Neural cell (in vitro differentiated cells): ENCODE results near the gene ME3. TPM values are rescaled to one million over a fixed set of nuclear protein-coding genes. Genes with fewer than 3 reads are reported as not detected.

Experiments
- H2AFZ ChIP-seq: fragments of 200-600, 300-800 bp; sonication (generic), shearing (Covaris generic); 2 replicates; pipeline ENCODE4 v1.6.0; 2014; ENCODE audit warnings: low read depth, mild to moderate bottlenecking, antibody characterized with exemption, low read length, moderate library complexity
- H3F3A ChIP-seq: fragments of 200-600 bp; shearing (Covaris generic); 2 replicates; pipeline ENCODE4 v1.6.1; 2016; ENCODE audit warnings: mild to moderate bottlenecking, moderate library complexity, mixed read lengths, antibody characterized with exemption, low read length; ENCODE audit not compliant: insufficient read depth, poor library complexity, severe bottlenecking
- H3K27ac ChIP-seq: fragments of 200-600, 300-800 bp; sonication (generic), shearing (Covaris generic); 2 replicates; pipeline ENCODE4 v1.5.1; 2014; ENCODE audit warnings: mild to moderate bottlenecking, low read length, moderate library complexity
- H3K27me3 ChIP-seq: fragments of 300-800, 200-600 bp; sonication (generic), shearing (Covaris generic); 2 replicates; pipeline ENCODE4 v1.6.0; 2014; ENCODE audit warnings: mild to moderate bottlenecking, low read depth, low read length, moderate library complexity; ENCODE audit not compliant: insufficient read depth
- H3K36me3 ChIP-seq: fragments of 300-800, 200-600 bp; sonication (generic), shearing (Covaris generic); 2 replicates; pipeline ENCODE4 v1.5.1; 2014; ENCODE audit warnings: mild to moderate bottlenecking, antibody characterized with exemption, low read length, moderate library complexity; ENCODE audit not compliant: insufficient read depth
- H3K4me2 ChIP-seq: fragments of 300-800, 200-600 bp; sonication (generic), shearing (Covaris generic); 2 replicates; pipeline ENCODE4 v1.6.0; 2014; ENCODE audit warnings: mild to moderate bottlenecking, low read length
- H3K4me3 ChIP-seq: fragments of 300-800, 200-600 bp; sonication (generic), shearing (Covaris generic); 2 replicates; pipeline ENCODE4 v1.5.1; 2014; ENCODE audit warnings: mild to moderate bottlenecking, low read length, moderate library complexity
- H3K79me2 ChIP-seq: fragments of 200-600 bp; shearing (Covaris generic); replicated peaks from 2 replicates; pipeline ENCODE4 v1.6.0; 2014; ENCODE audit warnings: mild to moderate bottlenecking, low read length, moderate library complexity; ENCODE audit not compliant: insufficient read depth
- H3K9ac ChIP-seq: fragments of 300-800, 200-600 bp; sonication (generic), shearing (Covaris generic); 2 replicates; pipeline ENCODE4 v1.6.1; 2016; ENCODE audit warnings: mild to moderate bottlenecking, low read length, mixed read lengths
- H3K9me2 ChIP-seq: fragments of 200-600 bp; shearing (Covaris generic); 2 replicates; pipeline ENCODE4 v1.6.1; 2016; ENCODE audit warnings: mild to moderate bottlenecking, low read length, mixed read lengths; ENCODE audit not compliant: insufficient read depth
- H3K9me3 ChIP-seq: fragments of 200-600, 300-800 bp; sonication (generic), shearing (Covaris generic); 2 replicates; pipeline ENCODE4 v1.6.1; 2016; ENCODE audit warnings: mild to moderate bottlenecking, mixed run types, low read length, moderate library complexity, mixed read lengths
- H4K20me1 ChIP-seq: fragments of 200-600 bp; shearing (Covaris generic); 2 replicates; pipeline ENCODE4 v1.6.1; 2016; ENCODE audit warnings: mild to moderate bottlenecking, mixed run types; ENCODE audit not compliant: insufficient read depth
- EP300 ChIP-seq: fragments of 450-650 bp; conservative IDR thresholded peaks from 2 replicates; pipeline ENCODE4 v1.6.1; 2014; ENCODE audit warnings: antibody characterized with exemption, mild to moderate bottlenecking, moderate library complexity; ENCODE audit not compliant: poor library complexity, severe bottlenecking
- EZH2 ChIP-seq: fragments of 200-600, 300-800 bp; shearing (Covaris generic), sonication (generic); IDR thresholded peaks from 2 replicates; pipeline ENCODE4 v1.6.1; 2014; ENCODE audit warnings: antibody characterized with exemption, low read length, borderline replicate concordance, mild to moderate bottlenecking; ENCODE audit not compliant: insufficient read depth, poor library complexity, severe bottlenecking
- MXI1 ChIP-seq: fragments of 450-650 bp; conservative IDR thresholded peaks from 2 replicates; pipeline ENCODE4 v1.6.1; 2014; ENCODE audit warnings: antibody characterized with exemption, mild to moderate bottlenecking; ENCODE audit not compliant: poor library complexity, severe bottlenecking
- POLR2AphosphoS5 ChIP-seq: IDR thresholded peaks from 2 replicates; pipeline ENCODE4 v1.6.1; 2012
- RAD21 ChIP-seq: fragments of 450-650 bp; conservative IDR thresholded peaks from 2 replicates; pipeline ENCODE4 v1.6.1; 2014; ENCODE audit warnings: antibody characterized with exemption, mild to moderate bottlenecking, moderate library complexity
- SMC3 ChIP-seq: fragments of 450-650 bp; conservative IDR thresholded peaks from 2 replicates; pipeline ENCODE4 v1.6.1; 2014; ENCODE audit warnings: antibody characterized with exemption, mild to moderate bottlenecking, moderate library complexity; ENCODE audit not compliant: poor library complexity
- TAF1 ChIP-seq: IDR thresholded peaks from 2 replicates; pipeline ENCODE4 v1.6.1; 2012; ENCODE audit warnings: low read depth
- polyA plus RNA-seq: library from polyadenylated mRNA; depleted of rRNA; stranded (reverse); fragments of >200 nt; gene quantifications from 2 replicates; pipeline ENCODE4 v1.2.3, GENCODE V29; 2014
- TF ChIP-seq, protein P1 (sequence below): IDR thresholded peaks from 2 replicates; pipeline ENCODE4 v1.6.1; 2012; ENCODE audit warnings: borderline replicate concordance
- TF ChIP-seq, protein P2 (sequence below): fragments of 450-650 bp; IDR thresholded peaks from 2 replicates; pipeline ENCODE4 v1.5.1; 2014; ENCODE audit warnings: antibody characterized with exemption, mild to moderate bottlenecking, moderate library complexity; ENCODE audit not compliant: poor library complexity, severe bottlenecking

ME3 gene
- polyA plus RNA-seq, 1 donor from 2014 or later, result 2.1 TPM

DNA sequence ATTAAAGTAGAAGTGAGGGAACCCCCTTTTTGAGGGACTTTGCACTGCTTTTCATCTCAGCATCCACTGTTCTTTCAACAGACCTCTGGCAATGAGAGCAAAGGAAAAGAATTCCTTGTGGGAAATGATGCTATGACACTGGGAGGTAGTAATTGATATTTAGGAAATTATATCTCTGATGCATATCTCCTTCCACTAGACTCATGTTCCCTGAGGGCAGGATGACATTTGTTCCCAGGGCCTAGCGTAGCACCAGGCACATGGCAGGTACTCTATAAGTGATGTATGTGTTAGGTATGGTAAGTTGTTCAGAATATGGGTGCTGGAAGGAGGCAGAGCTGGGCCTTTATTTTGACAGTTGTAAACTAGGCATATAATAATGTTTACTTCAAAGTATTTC lies 154.9 kb downstream of the ME3 start:
- no peak for TF ChIP-seq RAD21
- TF ChIP-seq, protein P1, sequence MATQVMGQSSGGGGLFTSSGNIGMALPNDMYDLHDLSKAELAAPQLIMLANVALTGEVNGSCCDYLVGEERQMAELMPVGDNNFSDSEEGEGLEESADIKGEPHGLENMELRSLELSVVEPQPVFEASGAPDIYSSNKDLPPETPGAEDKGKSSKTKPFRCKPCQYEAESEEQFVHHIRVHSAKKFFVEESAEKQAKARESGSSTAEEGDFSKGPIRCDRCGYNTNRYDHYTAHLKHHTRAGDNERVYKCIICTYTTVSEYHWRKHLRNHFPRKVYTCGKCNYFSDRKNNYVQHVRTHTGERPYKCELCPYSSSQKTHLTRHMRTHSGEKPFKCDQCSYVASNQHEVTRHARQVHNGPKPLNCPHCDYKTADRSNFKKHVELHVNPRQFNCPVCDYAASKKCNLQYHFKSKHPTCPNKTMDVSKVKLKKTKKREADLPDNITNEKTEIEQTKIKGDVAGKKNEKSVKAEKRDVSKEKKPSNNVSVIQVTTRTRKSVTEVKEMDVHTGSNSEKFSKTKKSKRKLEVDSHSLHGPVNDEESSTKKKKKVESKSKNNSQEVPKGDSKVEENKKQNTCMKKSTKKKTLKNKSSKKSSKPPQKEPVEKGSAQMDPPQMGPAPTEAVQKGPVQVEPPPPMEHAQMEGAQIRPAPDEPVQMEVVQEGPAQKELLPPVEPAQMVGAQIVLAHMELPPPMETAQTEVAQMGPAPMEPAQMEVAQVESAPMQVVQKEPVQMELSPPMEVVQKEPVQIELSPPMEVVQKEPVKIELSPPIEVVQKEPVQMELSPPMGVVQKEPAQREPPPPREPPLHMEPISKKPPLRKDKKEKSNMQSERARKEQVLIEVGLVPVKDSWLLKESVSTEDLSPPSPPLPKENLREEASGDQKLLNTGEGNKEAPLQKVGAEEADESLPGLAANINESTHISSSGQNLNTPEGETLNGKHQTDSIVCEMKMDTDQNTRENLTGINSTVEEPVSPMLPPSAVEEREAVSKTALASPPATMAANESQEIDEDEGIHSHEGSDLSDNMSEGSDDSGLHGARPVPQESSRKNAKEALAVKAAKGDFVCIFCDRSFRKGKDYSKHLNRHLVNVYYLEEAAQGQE, result no peak
- TF ChIP-seq SMC3, result no peak
- TF ChIP-seq, protein P2, sequence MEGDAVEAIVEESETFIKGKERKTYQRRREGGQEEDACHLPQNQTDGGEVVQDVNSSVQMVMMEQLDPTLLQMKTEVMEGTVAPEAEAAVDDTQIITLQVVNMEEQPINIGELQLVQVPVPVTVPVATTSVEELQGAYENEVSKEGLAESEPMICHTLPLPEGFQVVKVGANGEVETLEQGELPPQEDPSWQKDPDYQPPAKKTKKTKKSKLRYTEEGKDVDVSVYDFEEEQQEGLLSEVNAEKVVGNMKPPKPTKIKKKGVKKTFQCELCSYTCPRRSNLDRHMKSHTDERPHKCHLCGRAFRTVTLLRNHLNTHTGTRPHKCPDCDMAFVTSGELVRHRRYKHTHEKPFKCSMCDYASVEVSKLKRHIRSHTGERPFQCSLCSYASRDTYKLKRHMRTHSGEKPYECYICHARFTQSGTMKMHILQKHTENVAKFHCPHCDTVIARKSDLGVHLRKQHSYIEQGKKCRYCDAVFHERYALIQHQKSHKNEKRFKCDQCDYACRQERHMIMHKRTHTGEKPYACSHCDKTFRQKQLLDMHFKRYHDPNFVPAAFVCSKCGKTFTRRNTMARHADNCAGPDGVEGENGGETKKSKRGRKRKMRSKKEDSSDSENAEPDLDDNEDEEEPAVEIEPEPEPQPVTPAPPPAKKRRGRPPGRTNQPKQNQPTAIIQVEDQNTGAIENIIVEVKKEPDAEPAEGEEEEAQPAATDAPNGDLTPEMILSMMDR, result no peak
- no peak for TF ChIP-seq TAF1
- Histone ChIP-seq H3K4me2 (no peak overlapping the region), H3K9ac (no peak overlapping the region), H3K36me3 (no peaks in the 10 kb centered on the region), H3K27me3 (no peaks in the 10 kb centered on the region), H3K4me3 (no peak overlapping the region), H4K20me1 (no peaks in the 10 kb centered on the region), H3K27ac (no peak overlapping the region), H3K79me2 (no peaks in the 10 kb centered on the region), H3F3A (no peaks in the 10 kb centered on the region), H3K9me3 (no peaks in the 10 kb centered on the region), H3K9me2 (no peaks in the 10 kb centered on the region), H2AFZ (no peak overlapping the region)

DNA sequence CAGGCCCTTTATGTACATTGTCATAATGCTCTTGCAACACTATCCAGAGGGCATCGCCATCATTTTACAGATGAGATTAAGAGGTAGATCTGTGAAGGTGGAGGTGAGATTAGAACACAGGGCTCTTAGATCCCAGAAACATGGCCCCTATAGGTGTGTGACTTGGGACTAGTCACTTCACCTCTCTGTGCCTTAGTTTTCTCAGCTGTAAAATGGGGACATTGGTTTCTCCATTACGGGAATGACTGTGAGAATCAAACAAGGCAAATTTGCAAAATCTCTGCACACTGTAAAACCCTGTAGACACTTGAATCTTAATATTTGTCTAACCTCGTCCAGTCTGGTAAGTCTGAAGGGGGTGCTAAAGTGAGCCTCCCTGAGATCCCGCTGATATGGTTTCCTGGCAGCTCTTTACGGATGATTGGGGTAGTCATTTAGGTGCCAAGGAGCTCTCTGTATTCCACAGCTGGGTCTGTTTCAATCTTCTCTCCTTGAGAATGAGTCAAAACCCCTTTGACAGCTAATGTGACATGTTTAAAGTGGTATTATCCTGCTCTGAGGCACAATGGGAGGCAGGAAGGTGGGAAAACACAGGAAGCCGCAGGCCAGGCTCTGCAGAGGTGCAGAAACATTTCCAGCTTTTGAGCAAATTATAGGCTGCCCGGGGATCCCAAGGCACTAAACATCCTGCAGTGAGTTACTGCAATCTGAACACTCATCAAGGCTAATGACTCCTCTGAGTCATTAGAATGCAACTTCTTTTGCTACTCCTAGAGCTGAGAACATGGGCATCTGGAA lies 156.9 kb downstream of the ME3 start:
- H3K4me3 ChIP-seq, result peak overlapping the region; percentile 27
- no peaks in the 10 kb centered on the region for H3K9me3 ChIP-seq
- no peaks in the 10 kb centered on the region for H3K27me3 ChIP-seq
- peak overlapping the region; percentile 58 for H3K27ac ChIP-seq
- H4K20me1 ChIP-seq, result no peaks in the 10 kb centered on the region
- H3K4me2 ChIP-seq, result peak overlapping the region; percentile 46
- no peak overlapping the region for H3K9ac ChIP-seq
- H2AFZ ChIP-seq, result no peak overlapping the region
- no peaks in the 10 kb centered on the region for H3F3A ChIP-seq
- H3K9me2 ChIP-seq, result no peaks in the 10 kb centered on the region
- H3K79me2 ChIP-seq, result no peaks in the 10 kb centered on the region
- peak; percentile 74 for TF ChIP-seq EP300
- TF ChIP-seq SMC3, result no peak
- TF ChIP-seq TAF1, result no peak
- TF ChIP-seq EZH2, result no peak
- TF ChIP-seq POLR2AphosphoS5, result peak; percentile 73
- TF ChIP-seq, protein P2, result no peak
- no peak for TF ChIP-seq MXI1
- TF ChIP-seq, protein P1, result peak; percentile 98
- H3K36me3 ChIP-seq, result no peaks in the 10 kb centered on the region
